ENCODE data around the gene CAMTA1.
A peak's percentile ranks its signal among the peaks of the same experiment; 100 is the strongest.

CAMTA1 gene

GRCh38 chr1:7198664-7199063, 413.4 kb downstream of the CAMTA1 start:
- no peak for DNase-seq (ENCODE audit: low spot score)

GRCh38 chr1:7199077-7199779, 414.0 kb downstream of the CAMTA1 start:
- DNase-seq (ENCODE audit: low spot score), result no peak

- DNase-seq (ENCODE audit: low spot score), result peak; percentile 43
Observed at GRCh38 chr1:7207875-7208646, 422.8 kb downstream of the CAMTA1 start.

- DNase-seq (ENCODE audit: low spot score), result no peak
Observed at GRCh38 chr1:7208647-7209180, 423.5 kb downstream of the CAMTA1 start.

GRCh38 chr1:7209336-7209735, 424.1 kb downstream of the CAMTA1 start:
- DNase-seq (ENCODE audit: low spot score), result no peak

GRCh38 chr1:7218210-7218832, 433.1 kb downstream of the CAMTA1 start:
- peak; percentile 39 for DNase-seq (ENCODE audit: low spot score)

GRCh38 chr1:7219031-7219430, 433.8 kb downstream of the CAMTA1 start:
- DNase-seq (ENCODE audit: low spot score), result no peak

- no peak for DNase-seq (ENCODE audit: low spot score)
Observed at GRCh38 chr1:7220007-7220406, 434.8 kb downstream of the CAMTA1 start.

- no peak for DNase-seq (ENCODE audit: low spot score)
Observed at GRCh38 chr1:7220712-7221252, 435.5 kb downstream of the CAMTA1 start.

GRCh38 chr1:7221826-7222694, 436.8 kb downstream of the CAMTA1 start:
- no peak for DNase-seq (ENCODE audit: low spot score)

- DNase-seq (ENCODE audit: low spot score), result no peak
Observed at GRCh38 chr1:7222695-7223015, 437.4 kb downstream of the CAMTA1 start.

- DNase-seq (ENCODE audit: low spot score), result no peak
Observed at GRCh38 chr1:7223334-7224080, 438.3 kb downstream of the CAMTA1 start.

GRCh38 chr1:7224081-7224534, 438.9 kb downstream of the CAMTA1 start:
- DNase-seq (ENCODE audit: low spot score), result no peak

GRCh38 chr1:7224644-7225043, 439.4 kb downstream of the CAMTA1 start:
- DNase-seq (ENCODE audit: low spot score), result no peak

GRCh38 chr1:7225711-7226505, 440.7 kb downstream of the CAMTA1 start:
- no peak for DNase-seq (ENCODE audit: low spot score)

- no peak for DNase-seq (ENCODE audit: low spot score)
Observed at GRCh38 chr1:7227654-7228053, 442.4 kb downstream of the CAMTA1 start.

- DNase-seq (ENCODE audit: low spot score), result no peak
Observed at GRCh38 chr1:7228252-7228961, 443.2 kb downstream of the CAMTA1 start.

- no peak for DNase-seq (ENCODE audit: low spot score)
Observed at GRCh38 chr1:7229186-7229585, 443.9 kb downstream of the CAMTA1 start.

Measured in HuH-7.5 (cell line).